ENCODE data around the gene SPIB. TPM values are rescaled to one million over a fixed set of nuclear protein-coding genes. Genes with fewer than 3 reads are reported as not detected.
A peak's percentile ranks its signal among the peaks of the same experiment; 100 is the strongest.

The SPIB gene
- total RNA-seq, 4 donors from 2014 or later, result 0.17 TPM; not detected in 3

DNA sequence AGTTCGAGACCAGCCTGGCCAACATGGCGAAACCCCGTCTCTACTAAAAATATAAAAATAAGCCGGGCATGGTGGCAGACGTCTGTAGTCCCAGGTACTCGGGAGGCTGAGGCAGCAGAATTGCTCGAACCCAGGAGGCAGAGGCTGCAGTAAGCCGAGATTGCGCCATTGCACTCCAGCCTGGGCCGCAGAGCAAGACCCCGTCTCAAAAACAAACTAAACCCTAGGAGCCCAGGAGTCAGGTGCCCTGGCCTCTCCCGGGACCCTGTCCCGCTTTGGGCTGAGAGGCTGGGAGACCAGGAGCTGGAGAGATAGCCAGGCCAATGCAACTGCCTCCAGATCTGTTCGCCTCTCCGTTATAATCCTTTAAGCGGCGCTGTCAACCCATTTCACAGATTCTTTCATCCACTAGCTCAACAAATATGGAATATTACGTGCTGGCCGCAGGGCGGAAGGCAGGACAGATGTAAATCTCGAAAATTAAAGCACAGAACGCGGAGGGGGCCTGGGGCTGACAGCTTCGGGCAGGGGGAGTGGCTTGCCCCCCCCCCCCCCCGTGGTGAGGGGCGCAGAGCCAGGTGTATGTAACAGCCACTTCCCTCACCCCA lies 8.7 kb downstream of the SPIB start:
- Histone ChIP-seq H3K27me3 (peaks cover 0 to 59% (median 12%) of the 10 kb centered on the region in 4 donors), H3K36me3 (no peaks in the 10 kb centered on the region), H3K4me3 (peak overlapping the region; percentile 31 to 49 (median 36)), H3K27ac (replicated peaks in 1 of 4) (peak overlapping the region in 3 of 4 donors; percentile 40 to 50 (median 43)), H3K9me3 (no peaks in the 10 kb centered on the region), H3K4me1 (peaks cover 16 to 29% (median 27%) of the 10 kb centered on the region in 4 donors)
- intact Hi-C loops (cut with DNase I), result no loop called here
- TF ChIP-seq EP300 (IDR thresholded peaks at IDR 0.05) (no peak), POLR2AphosphoS5 (IDR thresholded peaks at IDR 0.05) (no peak), POLR2A (IDR thresholded peaks at IDR 0.05; ENCODE audit: low read depth) (no peak)
- TF ChIP-seq, protein P1, sequence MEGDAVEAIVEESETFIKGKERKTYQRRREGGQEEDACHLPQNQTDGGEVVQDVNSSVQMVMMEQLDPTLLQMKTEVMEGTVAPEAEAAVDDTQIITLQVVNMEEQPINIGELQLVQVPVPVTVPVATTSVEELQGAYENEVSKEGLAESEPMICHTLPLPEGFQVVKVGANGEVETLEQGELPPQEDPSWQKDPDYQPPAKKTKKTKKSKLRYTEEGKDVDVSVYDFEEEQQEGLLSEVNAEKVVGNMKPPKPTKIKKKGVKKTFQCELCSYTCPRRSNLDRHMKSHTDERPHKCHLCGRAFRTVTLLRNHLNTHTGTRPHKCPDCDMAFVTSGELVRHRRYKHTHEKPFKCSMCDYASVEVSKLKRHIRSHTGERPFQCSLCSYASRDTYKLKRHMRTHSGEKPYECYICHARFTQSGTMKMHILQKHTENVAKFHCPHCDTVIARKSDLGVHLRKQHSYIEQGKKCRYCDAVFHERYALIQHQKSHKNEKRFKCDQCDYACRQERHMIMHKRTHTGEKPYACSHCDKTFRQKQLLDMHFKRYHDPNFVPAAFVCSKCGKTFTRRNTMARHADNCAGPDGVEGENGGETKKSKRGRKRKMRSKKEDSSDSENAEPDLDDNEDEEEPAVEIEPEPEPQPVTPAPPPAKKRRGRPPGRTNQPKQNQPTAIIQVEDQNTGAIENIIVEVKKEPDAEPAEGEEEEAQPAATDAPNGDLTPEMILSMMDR (IDR thresholded peaks at IDR 0.05), result no peak
- WGBS, result 77% methylated on average over 26 of the region's 26 CpGs
- no peak for DNase-seq (ENCODE audit: extremely low spot score)

- Histone ChIP-seq H3K27me3 (peaks cover 0 to 59% (median 16%) of the 10 kb centered on the region in 4 donors), H3K4me3 (peak overlapping the region; percentile 31 to 49 (median 36)), H3K4me1 (peaks cover 18 to 34% (median 31%) of the 10 kb centered on the region in 4 donors), H3K27ac (replicated peaks in 1 of 4) (peak overlapping the region; percentile 40 to 50 (median 46)), H3K36me3 (no peaks in the 10 kb centered on the region), H3K9me3 (no peaks in the 10 kb centered on the region)
- intact Hi-C loops (cut with DNase I), result no loop called here
- TF ChIP-seq, protein P1 (IDR thresholded peaks at IDR 0.05), result no peak
- TF ChIP-seq POLR2AphosphoS5 (IDR thresholded peaks at IDR 0.05) (peak; percentile 63 to 80), EP300 (IDR thresholded peaks at IDR 0.05) (no peak), POLR2A (IDR thresholded peaks at IDR 0.05; ENCODE audit: low read depth) (no peak)
- peak; percentile 93 for DNase-seq (ENCODE audit: extremely low spot score)
- 40% methylated on average over 1 of the region's 38 CpGs for WGBS
Observed at GRCh38 chr19:50427997-50428425, 9.3 kb downstream of the SPIB start.

- H3K9me3 ChIP-seq, result no peaks in the 10 kb centered on the region
- no peak overlapping the region for H3K27ac ChIP-seq (replicated peaks in 1 of 4)
- no peak for DNase-seq (ENCODE audit: extremely low spot score)
- 87% methylated on average over 6 of the region's 7 CpGs for WGBS
- no peak overlapping the region for H3K4me3 ChIP-seq
- peaks cover 0 to 60% (median 20%) of the 10 kb centered on the region in 4 donors for H3K27me3 ChIP-seq
- intact Hi-C loops (cut with DNase I), result no loop called here
- no peak for TF ChIP-seq POLR2AphosphoS5 (IDR thresholded peaks at IDR 0.05)
- no peak for TF ChIP-seq EP300 (IDR thresholded peaks at IDR 0.05)
- TF ChIP-seq, protein P1 (IDR thresholded peaks at IDR 0.05), result no peak
- no peak for TF ChIP-seq POLR2A (IDR thresholded peaks at IDR 0.05; ENCODE audit: low read depth)
- H3K4me1 ChIP-seq, result peaks cover 18 to 34% (median 31%) of the 10 kb centered on the region in 4 donors
- no peaks in the 10 kb centered on the region for H3K36me3 ChIP-seq
Observed at GRCh38 chr19:50428772-50429463, 10.2 kb downstream of the SPIB start.

GRCh38 chr19:50430888-50431342 lies 12.2 kb downstream of the SPIB start:
- peaks cover 0 to 74% (median 20%) of the 10 kb centered on the region in 4 donors for H3K27me3 ChIP-seq
- H3K4me3 ChIP-seq, result peak overlapping the region; percentile 66 to 77 (median 68)
- no peak for DNase-seq (ENCODE audit: extremely low spot score)
- peaks cover 18 to 34% (median 31%) of the 10 kb centered on the region in 4 donors for H3K4me1 ChIP-seq
- intact Hi-C loops (cut with DNase I), result no loop called here
- no peaks in the 10 kb centered on the region for H3K36me3 ChIP-seq
- TF ChIP-seq, protein P1 (IDR thresholded peaks at IDR 0.05), result no peak
- WGBS, result 34% methylated on average over 13 of the region's 13 CpGs
- no peaks in the 10 kb centered on the region for H3K9me3 ChIP-seq
- peak overlapping the region in 1 of 4 donors; percentile 46 for H3K27ac ChIP-seq (replicated peaks in 1 of 4)
